ENCODE data around the gene FASTKD2.

The FASTKD2 gene

GRCh38 chr2:206838690-206839089, 73.3 kb downstream of the FASTKD2 start:
- no peak for DNase-seq (ENCODE audit: low read depth)

- no peak for DNase-seq (ENCODE audit: low read depth)
These were observed 75.6 kb downstream of the FASTKD2 start for GRCh38 chr2:206840999-206841398.
